ENCODE measurements around the gene NRIP3. TPM values are rescaled to one million over a fixed set of nuclear protein-coding genes. Genes with fewer than 3 reads are reported as not detected.

Gene NRIP3
- total RNA-seq, 2 donors from 2014 or later: 0.27 to 6.0 TPM

DNA sequence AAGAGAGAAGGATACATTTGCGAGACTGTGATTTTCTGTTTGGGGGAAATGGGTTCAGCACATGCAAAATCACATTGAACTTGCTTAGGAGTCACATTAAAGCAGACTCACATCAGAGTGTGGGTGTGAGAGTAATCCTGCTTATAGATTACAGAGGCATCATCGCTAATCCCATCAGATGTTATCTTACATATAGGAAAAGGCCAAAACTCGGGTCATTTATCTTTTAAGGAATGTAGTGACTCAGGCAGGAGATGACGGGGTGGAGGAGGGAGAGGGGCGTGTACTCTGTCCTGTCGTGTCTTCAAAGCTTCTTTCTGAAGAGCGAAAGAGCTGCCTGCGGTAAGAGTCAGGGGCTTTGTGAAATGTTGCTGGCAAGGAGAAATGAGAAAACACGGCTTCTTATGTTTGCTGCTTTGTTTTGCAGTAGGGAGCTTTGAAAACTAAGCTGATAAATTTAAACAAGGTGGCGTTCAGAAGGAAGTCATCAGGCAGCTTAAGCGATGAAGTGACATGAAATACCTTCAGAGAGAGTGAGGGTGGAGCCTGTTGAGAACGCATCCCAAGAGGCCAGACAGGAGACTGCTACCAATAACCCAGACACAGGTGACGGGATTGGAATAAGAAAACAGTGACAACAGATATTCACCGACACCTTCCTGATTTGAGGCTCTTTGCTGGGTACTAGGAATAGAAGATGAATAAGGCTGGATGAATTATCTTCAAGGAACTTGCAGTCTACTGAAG, 68.9 kb downstream of the NRIP3 start:
- no peak overlapping the region for H3K27ac ChIP-seq
- no peak overlapping the region for H3K4me3 ChIP-seq
- no peaks in the 10 kb centered on the region for H3K36me3 ChIP-seq
- WGBS: 33% methylated on average over 14 of the region's 14 CpGs
- H3K4me1 ChIP-seq (replicated peaks): no peaks in the 10 kb centered on the region
- no peak for DNase-seq (ENCODE audit: low spot score)
- intact Hi-C loops (cut with DNase I): no loop called here
- no peaks in the 10 kb centered on the region for H3K9me3 ChIP-seq
- no peak for TF ChIP-seq POLR2AphosphoS5 (IDR thresholded peaks at IDR 0.05)
- TF ChIP-seq POLR2A (IDR thresholded peaks at IDR 0.05): no peak
- TF ChIP-seq, protein P1, sequence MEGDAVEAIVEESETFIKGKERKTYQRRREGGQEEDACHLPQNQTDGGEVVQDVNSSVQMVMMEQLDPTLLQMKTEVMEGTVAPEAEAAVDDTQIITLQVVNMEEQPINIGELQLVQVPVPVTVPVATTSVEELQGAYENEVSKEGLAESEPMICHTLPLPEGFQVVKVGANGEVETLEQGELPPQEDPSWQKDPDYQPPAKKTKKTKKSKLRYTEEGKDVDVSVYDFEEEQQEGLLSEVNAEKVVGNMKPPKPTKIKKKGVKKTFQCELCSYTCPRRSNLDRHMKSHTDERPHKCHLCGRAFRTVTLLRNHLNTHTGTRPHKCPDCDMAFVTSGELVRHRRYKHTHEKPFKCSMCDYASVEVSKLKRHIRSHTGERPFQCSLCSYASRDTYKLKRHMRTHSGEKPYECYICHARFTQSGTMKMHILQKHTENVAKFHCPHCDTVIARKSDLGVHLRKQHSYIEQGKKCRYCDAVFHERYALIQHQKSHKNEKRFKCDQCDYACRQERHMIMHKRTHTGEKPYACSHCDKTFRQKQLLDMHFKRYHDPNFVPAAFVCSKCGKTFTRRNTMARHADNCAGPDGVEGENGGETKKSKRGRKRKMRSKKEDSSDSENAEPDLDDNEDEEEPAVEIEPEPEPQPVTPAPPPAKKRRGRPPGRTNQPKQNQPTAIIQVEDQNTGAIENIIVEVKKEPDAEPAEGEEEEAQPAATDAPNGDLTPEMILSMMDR (IDR thresholded peaks at IDR 0.05): no peak
- no peaks in the 10 kb centered on the region for H3K27me3 ChIP-seq (replicated peaks; ENCODE audit: insufficient read depth)

DNA sequence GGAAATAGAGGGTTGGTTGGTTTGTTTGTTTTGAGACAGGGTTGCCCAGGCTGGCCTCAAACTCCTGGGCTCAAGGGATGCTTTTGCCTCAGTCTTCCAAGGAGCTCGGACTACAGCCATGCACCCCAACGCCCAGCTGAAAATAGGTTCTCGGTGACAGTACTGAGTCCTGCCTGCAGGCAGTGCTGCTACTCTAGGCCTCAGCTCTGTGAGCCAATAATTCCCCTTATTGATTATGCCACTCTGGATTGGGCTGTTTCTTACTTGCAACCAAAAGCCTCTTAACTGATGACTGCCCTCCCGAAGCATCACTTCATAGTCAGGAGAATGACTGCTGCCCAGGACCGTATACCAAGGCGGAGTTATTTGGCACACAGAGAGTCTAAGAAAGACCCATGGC, 69.9 kb downstream of the NRIP3 start:
- DNase-seq (ENCODE audit: low spot score): no peak
- H3K9me3 ChIP-seq: no peaks in the 10 kb centered on the region
- TF ChIP-seq, protein P1 (IDR thresholded peaks at IDR 0.05): no peak
- no peak for TF ChIP-seq POLR2AphosphoS5 (IDR thresholded peaks at IDR 0.05)
- no peak for TF ChIP-seq POLR2A (IDR thresholded peaks at IDR 0.05)
- no peak overlapping the region for H3K27ac ChIP-seq
- H3K4me3 ChIP-seq: no peak overlapping the region
- no peaks in the 10 kb centered on the region for H3K27me3 ChIP-seq (replicated peaks; ENCODE audit: insufficient read depth)
- intact Hi-C loops (cut with DNase I): no loop called here
- H3K4me1 ChIP-seq (replicated peaks): no peaks in the 10 kb centered on the region
- 94% methylated on average over 6 of the region's 6 CpGs for WGBS
- H3K36me3 ChIP-seq: no peaks in the 10 kb centered on the region

DNA sequence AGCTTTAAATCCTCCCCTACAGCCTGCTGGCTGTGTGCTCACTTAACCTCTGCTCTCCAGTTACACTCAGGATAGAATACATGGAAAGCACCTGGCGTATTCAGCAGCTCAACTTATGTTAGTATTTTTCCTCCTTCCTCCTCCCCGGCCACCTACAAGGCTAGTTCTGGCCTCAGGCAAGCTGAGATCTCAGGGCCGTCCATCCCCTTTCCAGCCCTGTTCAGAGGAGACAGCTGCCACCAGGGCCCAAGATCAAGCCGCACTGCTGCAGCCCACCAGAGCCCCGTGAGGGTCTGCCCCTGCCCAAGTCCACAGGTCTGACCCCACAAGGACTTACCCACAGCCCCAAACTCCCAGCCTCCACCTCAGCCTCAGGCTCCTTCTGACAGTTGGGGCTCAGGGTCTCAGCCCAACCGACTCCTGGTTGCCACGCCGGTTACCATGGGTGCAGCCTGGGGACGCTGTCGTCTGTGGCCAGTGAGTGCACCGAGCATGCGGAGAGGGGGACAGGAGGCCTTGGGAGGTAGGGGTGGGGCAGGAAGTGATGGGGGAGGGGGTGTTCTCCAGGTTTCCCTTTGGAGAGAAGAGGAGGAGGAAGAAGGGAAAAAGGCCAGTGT, 71.1 kb downstream of the NRIP3 start, which contains the start of gene C11orf16:
TSS of gene C11orf16 (minus strand) at position 384 of the 617 bp plus-strand sequence. CDS start 639 bp downstream, outside the sequence.
- Histone ChIP-seq H3K27me3 (replicated peaks; ENCODE audit: insufficient read depth) (no peaks in the 10 kb centered on the region), H3K4me1 (replicated peaks) (no peaks in the 10 kb centered on the region), H3K9me3 (no peaks in the 10 kb centered on the region), H3K36me3 (no peaks in the 10 kb centered on the region), H3K27ac (no peak within 1 kb of the TSS), H3K4me3 (no peak within 1 kb of the TSS)
- WGBS: 79% methylated on average over 12 of the region's 12 CpGs
- DNase-seq (ENCODE audit: low spot score): no peak
- no peak for TF ChIP-seq POLR2A (IDR thresholded peaks at IDR 0.05)
- TF ChIP-seq, protein P1 (IDR thresholded peaks at IDR 0.05): no peak
- TF ChIP-seq POLR2AphosphoS5 (IDR thresholded peaks at IDR 0.05): no peak
- intact Hi-C loops (cut with DNase I): no loop called here

Small RNAs within 50 kb of the gene (small RNA-seq; reads per million reads assigned to genes)
- gene RF00019: 0 reads per million in 2 donors

Other genes with a start within 250 kb of the NRIP3 start
- gene AKIP1, start 92.8 kb downstream of the NRIP3 start, total RNA-seq: 10 to 100 TPM; 23.8 to 47.1 TPM
- not detected for gene C11orf16, start 71.1 kb downstream of the NRIP3 start, total RNA-seq
- gene ASCL3, start 61.0 kb downstream of the NRIP3 start, total RNA-seq: not detected
- 10 to 100 TPM; 51.3 to 58.9 TPM for gene TMEM9B, start 39.6 kb downstream of the NRIP3 start, total RNA-seq
- 100 to 1,000 TPM in 1 of 2 donors, 10 to 100 TPM in 1; 69.8 to 149 TPM for gene SCUBE2, start 87.6 kb upstream of the NRIP3 start, total RNA-seq

Data from prostate gland (tissue), 2 donors.